Inflammatory macrophage (primary cell): ENCODE measurements around the gene GTF2H3.
"Not testable (repeated sequence)": the region's sequence is repeated elsewhere in the genome, so short reads cannot be mapped to it uniquely, and the experiment has no call there.

ENCODE experiments used
- DNase-seq, 2 donors: peaks; one replicate each; pipeline ENCODE4 v3.0.0-alpha.2; 2020 to 2022
- total RNA-seq, 18 experiments: gene quantifications; one replicate each; lab custom pipeline; 2026; ENCODE audit warnings: mixed read lengths in 6 of 18, inconsistent platforms in 2 of 18; lab: John Stamatoyannopoulos, UW

The GTF2H3 gene
- 26.7 to 86.4 (median 54.0) reads per million in 18 experiments for total RNA-seq

DNA sequence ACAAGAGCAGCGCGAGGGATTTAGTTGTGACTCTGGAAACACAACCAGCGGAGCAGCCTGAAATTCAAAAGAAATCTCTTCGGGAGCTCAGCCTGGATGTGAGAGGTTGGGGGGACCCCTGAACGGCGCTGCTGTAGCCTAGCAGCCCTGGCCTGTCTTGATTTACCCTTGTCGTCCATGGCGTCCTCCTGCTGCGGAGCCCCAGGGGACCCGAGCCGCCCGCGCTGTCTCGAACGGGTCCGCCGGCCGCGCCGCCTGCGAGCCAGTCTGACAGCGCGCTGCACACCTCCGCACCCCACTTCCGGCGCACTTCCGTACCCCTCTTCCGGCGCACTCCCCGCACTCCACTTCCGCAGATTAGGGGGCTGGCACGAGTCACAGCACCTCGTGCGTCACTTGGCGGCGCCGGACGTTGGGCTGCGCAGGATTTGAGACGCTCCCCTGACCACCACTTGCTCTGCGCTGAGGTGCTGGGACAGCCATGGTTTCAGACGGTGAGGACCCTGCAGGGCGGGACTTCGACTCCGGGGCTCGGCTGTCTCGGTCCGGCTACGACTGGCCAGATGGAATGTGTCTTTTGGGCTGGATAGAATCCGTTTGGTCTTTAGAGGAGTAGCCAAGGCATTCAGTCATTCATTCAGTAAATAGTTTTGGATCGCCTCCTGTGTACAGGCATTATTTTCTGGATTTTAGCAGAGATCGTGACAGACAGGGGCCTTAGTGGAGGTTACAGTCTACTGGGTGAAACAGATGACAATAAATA, at the start of gene GTF2H3, which contains the start of gene EIF2B1:
Gene GTF2H3 (plus strand): TSS at position 451 of the 763 bp plus-strand sequence. CDS start 31 bp downstream, at position 482.
Gene EIF2B1 (minus strand): TSS at position 308 of the 763 bp plus-strand sequence. CDS start 129 bp downstream, at position 179.
- DNase-seq, result peak; percentile 97 to 98

DNA sequence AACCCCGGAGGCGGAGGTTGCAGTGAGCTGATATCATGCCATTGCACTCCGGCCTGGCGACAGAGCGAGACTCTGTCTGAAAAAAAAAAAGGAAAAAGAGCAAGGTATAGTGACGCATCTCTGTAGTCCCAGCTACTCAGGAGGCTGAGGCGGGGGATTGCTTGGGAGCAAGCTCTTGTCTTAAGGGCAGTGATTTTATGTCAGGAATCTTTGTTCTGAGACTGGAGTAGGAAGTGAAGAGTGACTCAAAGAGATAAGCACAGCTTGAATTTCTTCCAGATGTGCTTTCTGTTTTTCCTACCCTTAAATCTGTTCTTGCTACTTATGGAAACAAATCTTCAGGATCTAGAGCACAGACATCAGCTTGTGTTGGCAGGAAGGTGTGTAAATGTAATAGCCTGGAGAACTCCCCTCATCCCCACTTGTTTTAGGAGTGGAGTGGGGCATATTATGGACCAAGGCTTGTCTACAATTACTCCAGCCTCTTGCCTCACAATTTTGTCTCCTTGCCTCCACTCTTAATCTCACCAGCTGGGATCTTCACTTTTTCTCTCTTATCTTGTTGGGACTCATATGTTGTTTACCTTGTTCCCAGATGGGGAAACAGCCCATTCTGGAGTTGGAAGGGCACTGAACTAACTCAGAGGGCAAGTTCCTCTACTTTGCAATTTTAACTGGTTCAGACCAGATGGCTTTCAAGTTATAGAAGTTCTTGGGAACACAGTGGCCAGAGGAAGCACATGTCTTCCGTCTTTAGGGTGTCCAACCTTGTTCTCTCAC, 41.7 kb upstream of the GTF2H3 start:
- DNase-seq, result no peak

DNA sequence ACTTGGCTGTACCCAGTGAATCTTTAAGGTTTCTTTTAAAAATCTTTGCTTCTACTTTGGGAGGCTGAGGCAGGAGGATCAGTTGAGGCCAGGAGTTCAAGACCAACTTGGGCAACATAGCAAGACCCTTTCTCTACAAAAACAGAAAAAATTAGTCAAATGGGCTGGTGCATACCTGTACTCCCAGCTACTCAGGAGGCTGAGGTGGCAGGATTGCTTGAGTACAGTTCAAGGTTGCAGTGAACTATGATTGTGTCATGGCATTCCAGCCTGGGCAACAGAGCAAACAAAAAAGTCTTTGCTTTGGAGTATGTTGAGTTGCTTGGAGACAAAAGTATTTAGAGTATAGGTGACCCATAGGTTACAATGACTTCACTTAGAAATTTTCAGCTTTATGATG, 37.9 kb upstream of the GTF2H3 start:
- no peak for DNase-seq

DNA sequence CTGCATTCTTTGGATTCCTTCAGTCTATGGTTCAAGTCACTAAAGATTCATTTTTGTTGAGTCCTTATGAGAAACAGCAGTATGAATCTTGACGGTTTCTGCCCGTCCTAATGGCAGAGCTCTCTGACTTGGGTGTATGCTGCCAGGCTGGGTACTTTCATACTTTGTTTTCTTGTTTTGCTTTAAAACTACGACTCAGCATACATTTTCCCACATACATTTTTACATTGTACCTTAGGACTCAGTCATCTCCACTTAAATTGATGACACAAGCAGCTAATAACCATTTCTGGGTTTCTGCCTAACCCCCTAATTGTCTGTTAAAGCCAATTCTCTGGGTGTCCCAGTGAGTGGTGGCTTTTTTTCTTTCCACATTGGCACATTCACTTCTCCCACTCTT, 36.5 kb upstream of the GTF2H3 start:
- DNase-seq, result no peak

GRCh38 chr12:123598522-123598921, 35.1 kb upstream of the GTF2H3 start:
- no peak for DNase-seq

- no peak for DNase-seq
Measured at GRCh38 chr12:123599310-123599709, 34.3 kb upstream of the GTF2H3 start.

DNA sequence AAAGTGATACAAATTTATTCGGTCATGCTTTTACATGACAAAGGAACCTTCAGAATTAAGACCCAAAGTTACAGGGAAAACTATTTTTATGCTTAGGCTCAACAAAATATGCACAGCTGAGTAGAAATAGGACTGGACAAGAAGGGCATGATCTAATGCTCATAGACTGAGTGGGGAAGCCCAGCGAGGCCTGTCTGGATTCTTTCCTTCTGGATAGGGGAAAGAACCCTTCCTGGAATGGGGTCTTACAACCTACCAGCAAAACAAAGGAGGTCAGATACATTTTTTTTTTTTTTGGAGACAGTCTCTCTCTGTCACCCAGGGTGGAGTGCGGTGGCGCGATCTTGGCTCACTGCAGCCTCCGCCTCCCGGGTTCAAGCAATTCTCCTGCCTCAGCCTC, 33.9 kb upstream of the GTF2H3 start:
- DNase-seq, result no peak

DNA sequence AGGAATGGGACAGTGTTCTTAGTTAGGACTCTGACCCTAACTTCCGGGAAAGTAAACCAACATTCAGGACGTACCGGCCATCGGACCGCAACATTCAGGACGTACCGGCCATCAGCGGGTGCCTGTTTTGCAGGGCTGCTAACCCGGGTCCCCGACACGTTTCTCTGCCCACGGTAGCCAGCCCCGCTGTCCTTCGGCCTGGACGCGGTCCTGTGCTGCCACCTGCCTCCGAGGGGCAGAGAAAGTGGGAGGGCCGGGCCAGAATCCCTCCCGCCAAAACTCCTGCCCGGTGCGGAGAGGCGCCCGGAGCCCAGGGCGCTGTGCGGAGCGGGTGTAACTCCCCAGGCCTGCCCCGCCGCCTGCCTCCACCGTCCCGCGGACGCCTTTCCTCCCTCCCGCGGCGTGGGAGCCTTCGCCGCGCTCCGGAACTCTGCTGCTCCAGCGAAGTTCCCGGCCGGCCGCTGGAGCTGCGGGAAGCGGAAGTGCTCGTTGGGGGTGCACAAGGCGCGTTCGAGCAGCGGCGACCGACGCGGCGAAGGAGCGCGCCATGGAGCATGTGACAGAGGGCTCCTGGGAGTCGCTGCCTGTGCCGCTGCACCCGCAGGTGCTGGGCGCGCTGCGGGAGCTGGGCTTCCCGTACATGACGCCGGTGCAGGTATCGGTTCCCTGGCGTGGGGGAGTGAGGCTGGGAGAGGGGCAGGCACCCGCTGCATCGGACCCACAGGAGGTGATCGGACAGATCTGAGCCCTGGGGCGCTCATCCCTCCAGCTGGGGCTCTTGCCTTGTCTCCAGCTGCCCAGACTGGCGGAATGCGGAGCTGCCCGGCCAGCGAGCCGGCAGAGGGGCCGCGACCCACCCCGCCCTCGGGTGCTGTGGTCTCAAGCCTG, 31.8 kb upstream of the GTF2H3 start, which contains the start of gene DDX55:
Gene DDX55 (plus strand): TSS at position 498 of the 888 bp plus-strand sequence. CDS start 50 bp downstream, at position 548.
- DNase-seq, result peak; percentile 84 to 93

DNA sequence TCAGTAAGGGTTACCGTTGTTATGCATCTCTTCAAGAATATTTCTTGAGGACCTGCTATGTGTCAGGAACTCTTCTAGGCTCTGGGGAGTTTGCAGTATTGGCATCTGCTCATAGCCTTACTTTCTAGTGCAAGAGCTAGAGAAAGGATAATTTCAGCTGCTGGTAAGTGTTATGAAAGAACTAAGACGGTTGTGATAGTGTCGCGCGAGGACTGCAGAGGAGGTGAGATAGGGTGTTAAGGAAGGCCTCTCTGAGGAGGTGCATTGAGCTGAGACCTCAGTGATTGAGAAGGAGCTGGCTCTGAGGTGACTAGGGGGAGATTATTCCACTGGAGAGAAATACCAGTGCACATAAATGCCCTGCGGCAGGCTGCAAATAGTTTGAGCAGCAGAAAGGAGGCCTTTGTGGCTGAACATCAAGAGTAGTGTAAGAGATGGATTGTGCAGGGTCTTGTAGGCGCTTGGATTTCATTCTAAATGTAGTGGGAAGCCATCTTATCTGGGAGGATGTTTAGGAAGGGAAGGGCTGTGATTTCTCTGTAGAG, 30.9 kb upstream of the GTF2H3 start:
- peak; percentile 58 to 61 for DNase-seq

- not testable (repeated sequence) for DNase-seq
Measured at GRCh38 chr12:123603495-123603894, 30.1 kb upstream of the GTF2H3 start.

GRCh38 chr12:123607756-123608155, 25.9 kb upstream of the GTF2H3 start:
- no peak for DNase-seq

GRCh38 chr12:123608182-123608581, 25.4 kb upstream of the GTF2H3 start:
- no peak for DNase-seq

- DNase-seq, result no peak
Measured at GRCh38 chr12:123614110-123614509, 19.5 kb upstream of the GTF2H3 start.

- no peak for DNase-seq
Measured at GRCh38 chr12:123614531-123614930, 19.1 kb upstream of the GTF2H3 start.

DNA sequence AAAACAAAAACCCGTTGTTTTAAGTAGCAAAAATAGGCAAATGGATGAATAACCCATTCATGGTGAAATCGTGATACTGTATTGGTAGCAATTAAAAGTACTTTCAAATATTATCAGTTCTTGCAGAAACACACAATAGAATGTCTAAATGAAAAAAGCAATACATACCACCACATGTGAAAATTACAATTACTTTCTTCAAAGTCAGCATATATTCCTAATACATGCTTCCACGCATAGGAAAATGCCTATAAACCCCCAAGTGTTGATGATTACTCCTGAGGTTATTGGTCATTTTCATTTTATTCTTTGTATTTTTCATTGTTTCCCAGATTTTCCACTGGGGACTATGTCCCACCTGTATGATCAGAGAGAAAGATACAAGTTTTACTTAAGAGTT, 16.5 kb upstream of the GTF2H3 start:
- no peak for DNase-seq

DNA sequence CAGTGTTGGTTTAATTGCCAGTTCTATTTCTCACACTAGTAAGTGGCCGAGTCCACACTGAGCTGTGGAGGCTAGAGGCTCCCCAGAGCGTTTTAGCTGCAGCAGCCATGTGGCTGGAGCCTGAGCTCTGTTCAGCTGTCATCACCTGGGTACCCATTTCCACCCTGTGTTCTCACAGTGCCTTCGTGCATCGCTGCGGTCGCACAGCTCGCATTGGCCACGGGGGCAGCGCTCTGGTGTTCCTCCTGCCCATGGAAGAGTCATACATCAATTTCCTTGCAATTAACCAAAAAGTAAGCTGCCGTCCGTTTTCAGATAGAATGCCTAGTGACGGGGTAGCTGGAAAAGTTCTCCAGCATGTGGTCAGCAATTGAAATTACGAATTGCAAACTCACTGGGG, 16.0 kb upstream of the GTF2H3 start:
- DNase-seq, result no peak

DNA sequence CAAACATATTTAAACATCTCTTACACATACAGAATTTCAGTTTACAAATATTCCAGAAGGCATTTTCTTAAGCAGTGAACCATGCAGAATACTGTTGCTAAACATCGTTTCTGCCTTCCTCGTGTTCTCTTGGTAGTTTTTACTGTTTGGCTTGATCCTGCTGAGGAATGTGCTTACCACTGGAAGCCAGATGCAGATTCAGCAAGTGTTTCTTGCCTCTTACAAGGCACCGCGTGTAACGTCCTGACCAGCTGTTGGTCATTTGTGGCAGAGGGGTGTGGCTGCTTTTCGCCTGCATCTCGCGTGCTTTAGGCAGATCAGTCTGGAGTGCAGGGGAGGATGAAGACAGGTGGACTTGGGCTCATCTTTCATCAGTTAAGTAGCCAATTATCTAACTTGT, 12.5 kb upstream of the GTF2H3 start:
- no peak for DNase-seq

DNA sequence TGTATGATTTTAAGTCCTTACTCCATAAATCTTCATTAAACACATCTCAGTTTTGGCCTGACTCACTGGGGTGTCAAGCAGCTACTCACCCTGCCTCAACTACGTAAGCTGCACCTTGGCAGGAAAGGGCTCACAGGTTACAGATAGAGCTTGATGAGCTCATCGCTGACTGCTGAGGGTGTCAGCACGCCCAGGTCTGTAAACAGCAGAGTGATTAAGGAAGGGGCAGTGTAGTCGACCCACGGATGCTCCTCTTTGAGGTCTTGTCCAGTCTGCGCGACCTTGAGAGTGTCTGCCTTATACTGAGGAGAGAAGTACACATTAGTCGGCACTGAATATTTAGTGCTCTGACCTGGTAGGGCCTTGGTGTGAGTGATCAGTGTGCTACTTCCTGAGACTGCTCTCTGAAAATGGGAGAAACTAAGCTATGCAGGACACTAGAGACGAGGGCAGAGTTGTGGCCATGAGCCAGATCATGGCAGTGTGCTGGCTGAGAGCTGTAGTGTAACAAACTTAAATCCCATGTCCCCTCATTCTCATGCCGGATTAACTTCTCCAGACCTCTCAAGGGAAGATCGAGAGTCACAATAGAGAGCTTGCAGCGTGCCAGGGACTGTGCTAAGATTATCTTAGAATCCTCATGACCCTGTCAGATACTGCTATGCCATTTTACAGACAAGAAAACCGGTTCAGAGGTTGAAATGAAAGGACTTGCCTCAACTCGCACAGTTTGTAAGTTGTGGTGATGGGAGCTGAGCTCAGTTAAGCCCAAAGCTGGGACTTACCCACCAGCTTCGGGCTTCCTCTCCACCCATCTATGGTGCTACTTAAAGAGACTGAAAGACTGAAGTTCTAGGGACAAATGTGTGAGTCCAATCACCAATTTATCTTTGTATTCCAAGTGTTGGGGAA, 11.8 kb upstream of the GTF2H3 start:
- no peak for DNase-seq

GRCh38 chr12:123634142-123634561, 523 bp downstream of the GTF2H3 start:
- no peak for DNase-seq

- no peak for DNase-seq
Measured at GRCh38 chr12:123643911-123644310, 10.3 kb downstream of the GTF2H3 start.

- no peak for DNase-seq
Measured at GRCh38 chr12:123645380-123645779, 11.8 kb downstream of the GTF2H3 start.
